ENCODE measurements around the gene HIPK2. TPM values are rescaled to one million over a fixed set of nuclear protein-coding genes. Genes with fewer than 3 reads are reported as not detected.

Gene HIPK2
- total RNA-seq, 1 donor from 2014 or later, result 5.7 TPM

DNA sequence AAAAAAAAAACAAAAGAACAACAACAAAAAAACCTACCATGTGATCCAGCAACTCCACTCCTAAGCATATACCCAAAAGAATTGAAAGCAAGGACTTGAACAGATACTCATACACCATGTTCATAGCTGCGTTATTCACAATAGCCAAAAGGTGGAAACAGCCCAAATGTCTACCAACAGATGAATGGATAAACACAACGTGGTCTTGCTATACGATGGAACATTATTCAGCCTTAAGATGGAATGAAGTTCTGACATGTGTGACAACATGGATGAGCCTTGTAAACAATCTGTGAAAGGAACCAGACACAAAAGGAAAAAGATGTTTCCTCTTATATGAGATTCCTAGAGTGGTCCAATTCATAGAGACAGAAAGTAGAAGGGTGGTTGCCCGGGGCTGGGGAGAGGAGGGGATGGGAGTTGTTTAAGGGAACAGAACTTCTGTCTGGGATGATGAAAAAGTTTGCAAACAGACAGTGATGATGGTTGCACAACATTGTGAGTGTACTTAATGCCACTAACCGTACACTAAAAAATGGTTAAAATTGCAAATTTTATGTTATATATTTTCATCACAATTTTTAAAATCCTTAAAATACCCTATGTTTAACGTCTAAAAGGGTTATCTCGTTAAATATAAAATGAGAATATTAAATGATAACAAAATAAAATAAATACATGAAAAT, 242.7 kb downstream of the HIPK2 start:
- Histone ChIP-seq H3K27me3 (ENCODE audit: control insufficient read depth in 3 of 3, insufficient read depth in 3 of 3, low read length in 3 of 3) (no peaks in the 10 kb centered on the region), H3K9me3 (ENCODE audit: control insufficient read depth in 3 of 3, low read length in 3 of 3) (no peaks in the 10 kb centered on the region), H3K4me3 (ENCODE audit: low read length in 3 of 3) (no peak overlapping the region), H3K9ac (ENCODE audit: low read depth in 1 of 3, low read length in 3 of 3) (no peak overlapping the region), H3K4me1 (ENCODE audit: control insufficient read depth in 3 of 3, insufficient read depth in 3 of 3, low read length in 3 of 3) (no peaks in the 10 kb centered on the region), H3K36me3 (ENCODE audit: control insufficient read depth in 3 of 3, insufficient read depth in 3 of 3, low read length in 3 of 3) (no peaks in the 10 kb centered on the region), H3K27ac (ENCODE audit: low read depth, low read length) (no peak overlapping the region)

GRCh38 chr7:139534096-139534495, 243.7 kb downstream of the HIPK2 start:
- Histone ChIP-seq H3K4me1 (ENCODE audit: control insufficient read depth in 3 of 3, insufficient read depth in 3 of 3, low read length in 3 of 3) (no peaks in the 10 kb centered on the region), H3K36me3 (ENCODE audit: control insufficient read depth in 3 of 3, insufficient read depth in 3 of 3, low read length in 3 of 3) (no peaks in the 10 kb centered on the region), H3K9ac (ENCODE audit: low read depth in 1 of 3, low read length in 3 of 3) (no peak overlapping the region), H3K4me3 (ENCODE audit: low read length in 3 of 3) (no peak overlapping the region), H3K27ac (ENCODE audit: low read depth, low read length) (no peak overlapping the region), H3K27me3 (ENCODE audit: control insufficient read depth in 3 of 3, insufficient read depth in 3 of 3, low read length in 3 of 3) (no peaks in the 10 kb centered on the region), H3K9me3 (ENCODE audit: control insufficient read depth in 3 of 3, low read length in 3 of 3) (no peaks in the 10 kb centered on the region)

GRCh38 chr7:139532636-139533155, 245.1 kb downstream of the HIPK2 start:
- no peaks in the 10 kb centered on the region for H3K9me3 ChIP-seq (ENCODE audit: control insufficient read depth in 3 of 3, low read length in 3 of 3)
- no peak overlapping the region for H3K9ac ChIP-seq (ENCODE audit: low read depth in 1 of 3, low read length in 3 of 3)
- H3K4me1 ChIP-seq (ENCODE audit: control insufficient read depth in 3 of 3, insufficient read depth in 3 of 3, low read length in 3 of 3), result no peaks in the 10 kb centered on the region
- no peaks in the 10 kb centered on the region for H3K27me3 ChIP-seq (ENCODE audit: control insufficient read depth in 3 of 3, insufficient read depth in 3 of 3, low read length in 3 of 3)
- no peaks in the 10 kb centered on the region for H3K36me3 ChIP-seq (ENCODE audit: control insufficient read depth in 3 of 3, insufficient read depth in 3 of 3, low read length in 3 of 3)
- no peak overlapping the region for H3K27ac ChIP-seq (ENCODE audit: low read depth, low read length)
- H3K4me3 ChIP-seq (ENCODE audit: low read length in 3 of 3), result no peak overlapping the region

GRCh38 chr7:139531094-139531493, 246.7 kb downstream of the HIPK2 start:
- Histone ChIP-seq H3K4me1 (ENCODE audit: control insufficient read depth in 3 of 3, insufficient read depth in 3 of 3, low read length in 3 of 3) (no peaks in the 10 kb centered on the region), H3K9me3 (ENCODE audit: control insufficient read depth in 3 of 3, low read length in 3 of 3) (no peaks in the 10 kb centered on the region), H3K9ac (ENCODE audit: low read depth in 1 of 3, low read length in 3 of 3) (no peak overlapping the region), H3K4me3 (ENCODE audit: low read length in 3 of 3) (no peak overlapping the region), H3K36me3 (ENCODE audit: control insufficient read depth in 3 of 3, insufficient read depth in 3 of 3, low read length in 3 of 3) (no peaks in the 10 kb centered on the region), H3K27me3 (ENCODE audit: control insufficient read depth in 3 of 3, insufficient read depth in 3 of 3, low read length in 3 of 3) (peaks cover 0 to 4% (median 0%) of the 10 kb centered on the region in 3 donors), H3K27ac (ENCODE audit: low read depth, low read length) (no peak overlapping the region)

- Histone ChIP-seq H3K36me3 (ENCODE audit: control insufficient read depth in 3 of 3, insufficient read depth in 3 of 3, low read length in 3 of 3) (no peaks in the 10 kb centered on the region), H3K9me3 (ENCODE audit: control insufficient read depth in 3 of 3, low read length in 3 of 3) (no peaks in the 10 kb centered on the region), H3K27ac (ENCODE audit: low read depth, low read length) (no peak overlapping the region), H3K4me1 (ENCODE audit: control insufficient read depth in 3 of 3, insufficient read depth in 3 of 3, low read length in 3 of 3) (peaks cover 0 to 6% (median 2%) of the 10 kb centered on the region in 3 donors), H3K4me3 (ENCODE audit: low read length in 3 of 3) (no peak overlapping the region), H3K9ac (ENCODE audit: low read depth in 1 of 3, low read length in 3 of 3) (no peak overlapping the region), H3K27me3 (ENCODE audit: control insufficient read depth in 3 of 3, insufficient read depth in 3 of 3, low read length in 3 of 3) (peaks cover 16 to 26% (median 16%) of the 10 kb centered on the region in 3 donors)
These were observed 250.9 kb downstream of the HIPK2 start for GRCh38 chr7:139526578-139527544.

DNA sequence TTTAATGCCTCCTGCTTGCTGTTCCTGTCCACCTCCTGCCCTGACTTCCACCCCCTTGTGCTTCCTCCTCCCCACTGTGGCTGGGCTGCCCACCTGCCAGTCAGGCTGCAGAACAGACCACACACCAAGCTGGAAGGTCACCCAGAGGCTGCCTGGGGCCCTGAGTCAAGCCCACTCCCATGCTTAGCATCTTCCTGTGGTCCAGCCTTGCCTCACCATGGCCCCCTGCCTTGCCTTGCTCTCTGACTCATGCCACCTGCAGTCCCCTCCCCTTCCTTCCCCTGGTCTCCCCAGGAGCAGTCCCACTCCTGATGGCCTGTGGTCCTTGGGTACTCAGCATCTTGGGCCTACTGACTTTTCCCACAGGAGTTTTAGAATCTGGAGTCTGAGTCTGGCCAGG, 252.0 kb downstream of the HIPK2 start:
- H3K27ac ChIP-seq (ENCODE audit: low read depth, low read length), result no peak overlapping the region
- H3K9ac ChIP-seq (ENCODE audit: low read depth in 1 of 3, low read length in 3 of 3), result no peak overlapping the region
- no peaks in the 10 kb centered on the region for H3K9me3 ChIP-seq (ENCODE audit: control insufficient read depth in 3 of 3, low read length in 3 of 3)
- peaks cover 25 to 36% (median 25%) of the 10 kb centered on the region in 3 donors for H3K27me3 ChIP-seq (ENCODE audit: control insufficient read depth in 3 of 3, insufficient read depth in 3 of 3, low read length in 3 of 3)
- H3K4me1 ChIP-seq (ENCODE audit: control insufficient read depth in 3 of 3, insufficient read depth in 3 of 3, low read length in 3 of 3), result peaks cover 0 to 6% (median 2%) of the 10 kb centered on the region in 3 donors
- no peaks in the 10 kb centered on the region for H3K36me3 ChIP-seq (ENCODE audit: control insufficient read depth in 3 of 3, insufficient read depth in 3 of 3, low read length in 3 of 3)
- no peak overlapping the region for H3K4me3 ChIP-seq (ENCODE audit: low read length in 3 of 3)

DNA sequence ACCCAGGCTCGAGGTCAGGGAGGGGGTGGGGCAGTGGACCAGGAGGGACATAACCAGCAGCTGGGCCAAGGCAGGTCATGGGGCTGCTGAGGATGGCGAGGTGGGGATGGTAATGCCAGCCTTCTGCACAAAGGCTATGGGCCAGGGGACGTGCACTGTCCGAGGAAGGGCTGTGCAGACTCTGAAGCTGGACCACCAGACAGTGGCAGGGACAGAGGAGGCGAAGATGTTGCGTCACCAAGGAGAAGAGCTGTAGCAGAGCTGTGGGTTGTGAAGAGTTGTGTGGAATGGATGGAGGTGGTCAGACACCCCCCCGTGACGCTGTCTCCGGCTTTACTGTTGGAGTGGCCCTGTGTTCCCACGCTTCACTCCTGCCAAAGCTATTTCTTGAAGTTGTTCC, 252.6 kb downstream of the HIPK2 start:
- Histone ChIP-seq H3K27me3 (ENCODE audit: control insufficient read depth in 3 of 3, insufficient read depth in 3 of 3, low read length in 3 of 3) (peaks cover 25 to 36% (median 25%) of the 10 kb centered on the region in 3 donors), H3K27ac (ENCODE audit: low read depth, low read length) (no peak overlapping the region), H3K4me3 (ENCODE audit: low read length in 3 of 3) (no peak overlapping the region), H3K36me3 (ENCODE audit: control insufficient read depth in 3 of 3, insufficient read depth in 3 of 3, low read length in 3 of 3) (no peaks in the 10 kb centered on the region), H3K9me3 (ENCODE audit: control insufficient read depth in 3 of 3, low read length in 3 of 3) (no peaks in the 10 kb centered on the region), H3K9ac (ENCODE audit: low read depth in 1 of 3, low read length in 3 of 3) (no peak overlapping the region), H3K4me1 (ENCODE audit: control insufficient read depth in 3 of 3, insufficient read depth in 3 of 3, low read length in 3 of 3) (peaks cover 0 to 6% (median 2%) of the 10 kb centered on the region in 3 donors)

DNA sequence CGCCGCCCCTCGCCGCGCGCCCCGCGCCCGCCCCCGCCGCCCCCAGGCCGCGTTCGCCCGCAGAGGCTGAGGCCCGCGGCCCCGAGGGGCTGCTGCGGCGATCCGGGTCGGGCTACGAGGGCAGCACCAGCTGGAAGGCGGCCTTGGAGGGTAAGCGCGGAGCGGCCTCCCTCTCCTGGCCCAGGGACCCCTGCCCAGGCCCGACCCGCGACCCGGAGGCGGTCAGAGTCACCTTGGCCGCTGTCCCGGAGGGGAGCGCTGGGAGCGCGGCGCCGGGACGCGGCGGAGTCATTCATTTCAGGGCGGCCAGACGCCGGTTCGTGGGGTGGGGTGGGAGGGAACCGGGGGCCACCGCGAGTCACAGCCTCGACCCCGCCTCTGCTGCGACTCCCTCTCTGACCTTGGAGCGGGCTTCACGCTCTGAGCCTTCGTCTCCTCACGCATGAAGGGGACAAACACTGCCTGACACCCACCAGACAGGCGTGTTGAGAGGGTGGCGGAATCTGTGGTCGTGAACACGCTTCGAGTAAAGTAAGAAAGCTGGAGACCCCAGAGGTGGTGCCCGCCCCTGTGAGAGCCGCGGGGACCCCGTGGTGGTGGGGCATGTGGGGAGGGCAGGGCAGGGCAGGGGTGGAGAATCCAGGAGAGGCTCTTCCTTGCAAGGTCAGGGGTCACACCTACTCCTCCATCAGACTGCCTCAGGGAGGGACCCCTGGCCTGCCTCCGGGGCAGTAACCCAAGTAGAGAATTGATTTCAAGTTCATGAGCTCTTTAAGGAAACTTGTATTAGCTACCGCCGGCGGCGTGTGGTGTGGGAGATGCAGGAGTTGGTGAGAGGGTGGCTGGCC, 253.6 kb downstream of the HIPK2 start:
- Histone ChIP-seq H3K27ac (ENCODE audit: low read depth, low read length) (no peak overlapping the region), H3K36me3 (ENCODE audit: control insufficient read depth in 3 of 3, insufficient read depth in 3 of 3, low read length in 3 of 3) (no peaks in the 10 kb centered on the region), H3K27me3 (ENCODE audit: control insufficient read depth in 3 of 3, insufficient read depth in 3 of 3, low read length in 3 of 3) (peaks cover 25 to 36% (median 25%) of the 10 kb centered on the region in 3 donors), H3K4me1 (ENCODE audit: control insufficient read depth in 3 of 3, insufficient read depth in 3 of 3, low read length in 3 of 3) (peaks cover 0 to 6% (median 2%) of the 10 kb centered on the region in 3 donors), H3K4me3 (ENCODE audit: low read length in 3 of 3) (no peak overlapping the region), H3K9ac (ENCODE audit: low read depth in 1 of 3, low read length in 3 of 3) (no peak overlapping the region), H3K9me3 (ENCODE audit: control insufficient read depth in 3 of 3, low read length in 3 of 3) (no peaks in the 10 kb centered on the region)

DNA sequence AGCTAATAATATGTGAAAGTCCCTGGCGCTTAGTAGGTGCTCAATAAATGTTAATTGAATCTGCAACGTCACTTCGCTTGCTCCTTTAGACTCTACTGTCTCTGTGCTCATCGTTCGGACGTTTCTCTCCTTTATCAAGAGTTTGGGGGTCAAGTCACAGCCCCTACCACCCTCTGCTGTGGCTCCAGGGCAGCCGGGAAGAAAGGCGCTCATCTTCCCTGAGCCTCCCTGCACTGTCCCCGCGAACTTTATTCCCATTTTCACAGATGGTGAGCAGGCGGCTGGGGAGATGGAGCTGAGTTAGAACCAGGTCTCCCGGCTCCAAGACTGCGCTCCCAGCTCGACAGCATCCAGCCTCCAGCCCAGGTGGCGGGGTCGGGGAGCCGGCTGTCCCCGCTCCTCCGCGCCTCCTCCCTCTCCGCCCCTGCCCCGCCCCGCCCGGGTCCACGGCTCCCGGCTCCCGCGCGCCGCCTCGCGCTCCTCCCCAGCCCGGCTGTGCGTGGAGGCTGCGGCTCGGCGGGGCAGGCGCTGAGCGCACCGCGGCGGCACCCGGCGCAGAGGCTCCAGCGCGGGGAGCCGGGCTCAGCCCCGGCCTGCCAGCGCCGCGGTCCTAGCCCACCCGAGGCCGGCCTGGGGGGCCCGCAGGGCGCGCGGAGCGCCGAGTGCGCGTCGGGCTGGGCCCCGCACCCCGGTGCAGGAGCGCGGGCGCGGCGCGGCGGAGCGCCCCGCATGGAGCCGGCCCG, 254.4 kb downstream of the HIPK2 start, which contains the start of gene CLEC2L:
TSS of gene CLEC2L (plus strand) at position 487 of the 743 bp plus-strand sequence. CDS start at position 730, 243 bp downstream.
- Histone ChIP-seq H3K4me3 (ENCODE audit: low read length in 3 of 3) (peak within 1 kb of the TSS in 2 of 3 donors; percentile 40 to 45), H3K27me3 (ENCODE audit: control insufficient read depth in 3 of 3, insufficient read depth in 3 of 3, low read length in 3 of 3) (peaks cover 25 to 36% (median 25%) of the 10 kb centered on the region in 3 donors), H3K4me1 (ENCODE audit: control insufficient read depth in 3 of 3, insufficient read depth in 3 of 3, low read length in 3 of 3) (peaks cover 0 to 6% (median 2%) of the 10 kb centered on the region in 3 donors), H3K9ac (ENCODE audit: low read depth in 1 of 3, low read length in 3 of 3) (no peak within 1 kb of the TSS), H3K27ac (ENCODE audit: low read depth, low read length) (no peak within 1 kb of the TSS), H3K9me3 (ENCODE audit: control insufficient read depth in 3 of 3, low read length in 3 of 3) (no peaks in the 10 kb centered on the region), H3K36me3 (ENCODE audit: control insufficient read depth in 3 of 3, insufficient read depth in 3 of 3, low read length in 3 of 3) (no peaks in the 10 kb centered on the region)

All from skeletal muscle tissue (tissue), 4 donors.